GM18498 (cell line): ENCODE results near the gene ADAP1.
"Not testable (repeated sequence)": the region's sequence is repeated elsewhere in the genome, so short reads cannot be mapped to it uniquely, and the experiment has no call there.

Experiments
- ATAC-seq: cut with Tn5 transposase; IDR thresholded peaks from one replicate; pipeline ENCODE4 v1.9.1; 2021; ENCODE audit warnings: mild to moderate bottlenecking, moderate library complexity; ENCODE audit not compliant: unreplicated experiment

ADAP1 gene

GRCh38 chr7:924541-925231 lies 29.8 kb downstream of the ADAP1 start:
- peak; percentile 49 for ATAC-seq

GRCh38 chr7:924042-924441 lies 30.4 kb downstream of the ADAP1 start:
- not testable (repeated sequence) for ATAC-seq

GRCh38 chr7:923108-924041 lies 31.1 kb downstream of the ADAP1 start:
- peak; percentile 75 for ATAC-seq

GRCh38 chr7:922334-923107 lies 32.0 kb downstream of the ADAP1 start:
- ATAC-seq, result no peak

GRCh38 chr7:921581-922333 lies 32.7 kb downstream of the ADAP1 start:
- ATAC-seq, result no peak

GRCh38 chr7:921071-921461 lies 33.4 kb downstream of the ADAP1 start:
- no peak for ATAC-seq

- ATAC-seq, result no peak
Measured at GRCh38 chr7:920351-921070, 34.0 kb downstream of the ADAP1 start.

GRCh38 chr7:919924-920341 lies 34.5 kb downstream of the ADAP1 start:
- no peak for ATAC-seq

GRCh38 chr7:919114-919442 lies 35.4 kb downstream of the ADAP1 start:
- no peak for ATAC-seq

GRCh38 chr7:918441-919113 lies 35.9 kb downstream of the ADAP1 start:
- no peak for ATAC-seq

GRCh38 chr7:918118-918425 lies 36.4 kb downstream of the ADAP1 start:
- ATAC-seq, result no peak

GRCh38 chr7:917255-918117 lies 37.0 kb downstream of the ADAP1 start:
- no peak for ATAC-seq

GRCh38 chr7:916291-916941 lies 38.1 kb downstream of the ADAP1 start:
- no peak for ATAC-seq

GRCh38 chr7:915291-916218 lies 38.9 kb downstream of the ADAP1 start:
- ATAC-seq, result no peak

GRCh38 chr7:914521-915194 lies 39.8 kb downstream of the ADAP1 start:
- no peak for ATAC-seq

GRCh38 chr7:913736-914520 lies 40.6 kb downstream of the ADAP1 start:
- ATAC-seq, result no peak
